Measurements from ENCODE around the gene STAM2.
A peak's percentile ranks its signal among the peaks of the same experiment; 100 is the strongest.
"Not testable (repeated sequence)": the region's sequence is repeated elsewhere in the genome, so short reads cannot be mapped to it uniquely, and the experiment has no call there.

STAM2 gene

DNA sequence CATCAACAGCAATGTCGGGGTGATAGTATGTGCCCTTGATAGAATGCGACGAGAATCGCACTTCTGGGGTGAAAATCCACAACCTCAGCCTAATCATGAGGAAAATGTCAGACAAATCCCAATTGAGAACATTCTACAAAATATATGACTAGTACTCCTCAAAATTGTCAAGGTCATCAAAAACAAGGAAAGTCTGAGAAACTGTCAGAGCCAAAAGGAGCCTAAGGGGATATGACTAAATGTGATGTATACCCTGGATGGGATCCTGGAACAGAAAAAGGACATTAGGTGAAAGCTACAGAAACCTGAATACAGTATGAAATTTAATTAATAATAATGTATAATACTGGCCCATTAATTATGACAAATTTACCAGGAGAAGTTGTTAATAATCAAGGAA, 69.1 kb downstream of the STAM2 start:
- no peak for DNase-seq (ENCODE audit: low spot score)

DNA sequence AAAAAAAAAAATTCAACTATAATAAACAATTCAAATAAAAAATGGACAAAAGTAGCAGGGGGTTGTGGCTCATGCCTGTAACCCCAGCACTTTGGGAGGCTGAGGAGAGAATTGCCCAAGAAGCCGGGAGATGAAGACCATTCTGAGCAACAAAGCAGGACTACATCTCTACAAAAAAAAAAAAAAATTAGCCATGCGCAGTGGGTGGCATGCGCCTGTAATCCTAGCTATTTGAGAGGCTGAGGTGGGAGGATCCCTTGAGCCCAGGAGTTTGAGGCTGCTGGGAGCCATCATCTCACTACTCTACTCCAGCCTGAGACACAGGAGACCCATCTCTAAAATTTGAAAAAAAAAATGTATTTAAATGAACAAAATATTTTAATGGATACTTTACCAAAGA, 72.3 kb downstream of the STAM2 start:
- no peak for DNase-seq (ENCODE audit: low spot score)

DNA sequence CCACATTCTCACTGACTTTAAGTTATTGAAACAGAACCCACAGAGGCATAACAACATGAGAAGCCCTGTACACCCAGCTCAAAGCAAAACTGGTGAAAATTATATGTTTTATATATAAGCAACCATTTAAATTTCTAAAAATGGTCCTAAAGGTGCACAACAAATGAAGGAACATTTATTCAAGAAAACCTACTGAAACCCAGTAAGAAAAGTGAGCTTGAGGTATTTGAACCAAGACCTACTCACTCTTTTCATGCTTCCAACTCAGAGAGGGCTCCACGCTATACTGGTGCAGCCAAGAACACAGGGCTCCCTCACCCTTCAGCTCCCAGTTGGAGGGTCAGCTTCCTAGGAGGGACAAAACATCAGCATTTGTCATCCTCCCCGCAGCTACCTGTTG, 74.6 kb downstream of the STAM2 start:
- no peak for DNase-seq (ENCODE audit: low spot score)

DNA sequence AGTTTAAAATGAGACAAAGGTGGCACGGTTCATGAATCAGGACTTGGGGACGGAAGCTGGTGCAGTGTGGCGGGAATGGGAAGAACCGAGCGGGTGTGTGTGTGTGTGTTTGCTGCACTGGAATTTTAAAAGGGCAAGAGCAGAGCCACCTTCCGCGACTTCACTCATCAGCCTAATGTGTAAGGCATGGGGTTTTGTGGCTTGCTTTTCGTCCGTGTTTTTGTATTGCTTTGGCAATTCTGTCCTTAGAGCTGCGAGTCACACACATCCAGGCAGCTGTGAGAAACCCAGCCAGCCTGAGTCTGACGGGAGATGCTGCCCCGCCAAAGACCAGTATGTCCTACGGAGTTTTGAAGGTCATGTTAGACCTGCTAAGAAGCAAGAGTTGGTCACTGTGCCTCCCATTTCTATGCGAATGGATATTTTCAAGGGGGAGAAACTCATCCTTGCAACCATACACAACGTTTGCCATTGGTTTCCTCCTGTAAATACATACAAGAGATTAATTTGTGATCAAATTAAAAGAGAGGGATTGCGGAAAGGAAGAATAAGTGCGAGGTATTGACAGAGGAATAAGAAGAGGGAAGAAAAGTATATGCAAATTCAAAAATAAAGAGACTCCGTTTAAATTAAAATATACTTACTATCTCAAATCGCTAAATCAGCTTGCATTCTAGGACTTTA, 76.1 kb downstream of the STAM2 start:
- DNase-seq (ENCODE audit: low spot score): peak; percentile 56

DNA sequence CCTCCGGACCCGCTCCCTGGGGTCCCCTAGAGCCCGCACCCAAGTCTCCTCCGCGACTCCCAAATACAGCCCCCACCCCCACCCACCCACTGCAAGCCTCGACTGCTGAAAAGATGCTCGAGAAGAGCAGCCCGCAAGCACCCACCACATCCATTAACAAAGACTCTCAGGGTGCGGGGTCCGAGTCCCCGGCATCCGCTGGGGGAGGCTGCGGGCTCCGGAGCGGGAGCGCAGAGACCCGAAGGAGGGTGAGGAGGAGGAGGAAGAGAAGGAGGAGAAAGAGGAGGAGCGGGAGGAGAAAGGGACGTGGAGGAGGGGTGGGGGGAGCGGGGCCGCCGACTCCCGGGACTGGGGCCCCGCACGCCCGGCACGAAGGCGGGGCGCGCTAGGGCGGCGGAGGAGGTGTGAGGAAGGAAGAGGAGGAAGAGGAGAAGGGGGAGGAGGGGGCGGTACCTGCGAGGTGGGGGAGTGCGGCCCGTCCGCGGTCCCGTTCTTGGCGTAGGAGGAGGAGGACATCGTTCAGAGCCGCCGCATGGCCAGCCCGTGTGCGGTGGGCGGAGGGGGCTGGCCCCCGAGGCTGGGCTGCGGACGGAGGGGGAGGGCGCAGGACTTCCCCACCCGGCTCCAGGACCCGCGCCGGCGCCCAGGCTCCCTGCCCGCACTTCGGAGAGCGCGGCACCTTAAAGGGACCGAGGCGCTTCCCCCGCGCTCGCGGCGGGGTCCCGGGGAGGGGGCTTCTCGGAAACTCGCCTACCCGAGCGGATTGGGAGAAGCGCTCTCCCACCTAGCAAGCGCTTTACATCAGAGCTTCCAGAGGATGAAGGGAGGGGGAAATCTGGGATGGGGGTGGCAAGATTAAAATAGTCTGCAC, 76.8 kb downstream of the STAM2 start, which contains the start of gene CACNB4:
TSS of gene CACNB4 (minus strand) at position 549 of the 871 bp plus-strand sequence.
- peak; percentile 2 for DNase-seq (ENCODE audit: low spot score)

DNA sequence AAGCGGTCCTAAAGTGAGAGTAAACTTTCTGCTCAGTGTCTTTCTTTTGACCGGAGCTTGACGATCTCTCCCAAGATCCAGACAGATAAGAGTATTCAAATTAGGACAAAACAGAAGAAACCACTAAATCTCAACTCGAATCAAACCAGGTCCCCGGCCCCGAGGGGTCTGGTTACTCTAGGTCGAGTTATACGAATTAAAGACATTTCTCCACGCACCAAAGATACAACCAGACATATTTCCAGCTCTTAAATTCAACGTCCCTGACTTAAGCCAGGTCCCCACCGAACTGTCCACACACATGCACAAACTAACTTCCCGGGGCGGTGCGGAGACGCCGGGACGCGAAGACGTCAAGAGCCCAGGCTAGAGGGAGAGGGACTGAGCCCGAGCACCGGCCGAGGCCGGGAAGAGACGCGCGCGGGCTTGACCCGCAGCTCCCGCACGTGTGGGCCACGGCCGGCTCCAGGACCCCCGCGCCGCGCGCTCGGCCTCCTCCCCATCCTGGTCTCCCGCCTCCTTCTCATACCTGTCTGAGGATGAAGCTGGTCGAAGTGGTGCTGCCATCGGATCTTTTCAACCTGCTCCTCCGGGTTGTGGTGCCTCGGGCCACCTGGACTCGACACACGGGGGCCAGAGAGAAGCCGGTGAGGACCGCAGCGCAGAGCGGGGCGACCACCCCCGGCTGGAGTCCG, 77.6 kb downstream of the STAM2 start:
- DNase-seq (ENCODE audit: low spot score): peak; percentile 53

DNA sequence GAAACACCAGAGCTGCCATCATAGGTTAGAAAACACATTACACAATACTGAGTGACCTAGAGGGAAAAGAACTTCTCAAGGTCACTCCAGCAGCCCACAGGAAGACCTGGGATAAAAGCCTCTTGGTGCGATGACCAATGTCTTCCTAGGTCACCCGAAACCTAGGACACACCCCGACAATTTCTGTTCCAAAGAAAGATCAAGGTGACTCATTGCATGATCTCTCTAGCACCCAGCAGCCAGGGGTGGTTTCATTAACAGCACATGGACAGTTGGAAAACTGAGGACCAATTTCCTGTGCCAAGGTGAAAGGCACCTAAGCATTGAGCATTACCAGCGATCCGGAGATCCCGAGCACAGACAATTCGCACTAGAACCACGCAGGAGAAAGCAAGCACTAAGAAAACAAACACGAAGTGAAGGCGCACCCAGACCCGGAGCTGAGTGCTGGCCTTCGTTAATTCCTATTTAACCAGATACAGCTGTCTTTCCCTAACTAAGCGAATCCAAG, 78.2 kb downstream of the STAM2 start:
- DNase-seq (ENCODE audit: low spot score): peak; percentile 86

DNA sequence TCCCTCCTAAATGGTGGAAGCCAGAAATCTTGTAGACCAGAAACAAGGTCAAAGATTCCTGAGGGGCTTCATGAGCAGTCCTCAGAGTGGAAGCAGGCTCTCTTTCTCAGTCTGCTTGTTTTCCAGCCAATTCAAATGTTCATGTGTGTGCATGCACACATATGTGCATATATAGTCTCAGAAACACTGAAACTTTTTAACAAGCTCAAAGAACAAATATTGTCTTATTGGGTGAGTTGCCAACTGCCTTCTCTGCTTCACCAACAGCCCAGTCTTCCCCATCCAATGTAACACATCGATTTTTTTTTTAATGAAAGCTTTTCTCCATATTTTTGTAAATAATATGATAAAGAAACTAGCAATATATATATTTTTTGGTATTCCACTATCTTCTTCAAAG, 80.4 kb downstream of the STAM2 start:
- no peak for DNase-seq (ENCODE audit: low spot score)

DNA sequence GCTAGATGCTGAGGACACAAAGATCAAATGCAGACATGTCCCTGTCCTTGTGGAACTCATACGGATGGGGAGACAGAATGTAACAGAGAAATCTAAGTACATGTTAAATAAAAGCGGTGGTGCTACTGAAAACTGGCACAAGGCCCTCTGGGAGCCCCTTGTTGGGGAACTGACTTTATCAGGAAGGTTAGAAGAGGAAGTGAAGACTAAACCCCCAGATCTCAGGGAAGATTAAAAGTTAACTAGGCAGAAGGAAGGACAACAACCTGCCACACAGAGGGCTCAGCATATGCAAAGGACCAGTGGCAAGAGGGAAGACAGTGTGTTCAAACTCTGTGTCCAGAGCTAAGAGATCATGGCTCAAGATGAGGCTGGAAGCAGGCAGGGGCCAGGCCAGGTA, 81.5 kb downstream of the STAM2 start:
- no peak for DNase-seq (ENCODE audit: low spot score)

DNA sequence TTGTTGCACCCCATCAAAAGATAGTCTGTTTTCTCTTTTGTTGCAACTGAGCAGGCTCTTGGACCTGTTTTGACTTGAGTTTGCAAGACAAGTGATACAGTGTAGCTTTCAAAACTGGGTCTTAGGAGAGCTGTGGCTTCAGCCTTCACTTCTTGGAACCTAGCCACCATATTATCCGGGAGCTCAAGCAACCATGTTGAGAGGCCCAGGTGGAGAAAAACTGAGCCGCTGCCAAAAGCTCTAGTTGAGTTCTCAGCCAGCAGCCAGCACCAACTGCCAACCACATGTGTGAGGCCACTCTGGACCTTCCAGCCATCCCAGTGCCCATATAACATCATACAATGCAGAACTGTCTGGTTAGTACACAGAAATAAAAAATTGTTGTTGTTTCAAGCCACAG, 82.1 kb downstream of the STAM2 start:
- DNase-seq (ENCODE audit: low spot score): no peak

DNA sequence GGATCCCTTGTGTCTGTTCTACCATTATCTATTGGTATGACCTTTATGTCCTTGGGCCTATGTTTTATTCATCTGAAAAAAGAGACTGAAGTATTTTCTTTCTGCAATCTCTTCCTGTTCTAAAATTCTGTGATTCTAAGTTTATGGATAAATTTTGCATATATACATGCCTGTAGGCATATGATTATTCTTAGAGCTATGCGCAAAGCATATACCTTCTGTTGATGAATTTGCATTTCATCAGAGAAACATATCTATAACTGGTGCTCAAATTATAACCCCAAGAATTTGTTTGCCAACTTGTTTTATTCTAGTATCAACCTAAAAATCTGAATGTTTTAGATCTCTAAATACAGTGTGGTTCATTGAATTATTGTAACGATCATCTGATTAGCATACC, 83.5 kb downstream of the STAM2 start:
- no peak for DNase-seq (ENCODE audit: low spot score)

DNA sequence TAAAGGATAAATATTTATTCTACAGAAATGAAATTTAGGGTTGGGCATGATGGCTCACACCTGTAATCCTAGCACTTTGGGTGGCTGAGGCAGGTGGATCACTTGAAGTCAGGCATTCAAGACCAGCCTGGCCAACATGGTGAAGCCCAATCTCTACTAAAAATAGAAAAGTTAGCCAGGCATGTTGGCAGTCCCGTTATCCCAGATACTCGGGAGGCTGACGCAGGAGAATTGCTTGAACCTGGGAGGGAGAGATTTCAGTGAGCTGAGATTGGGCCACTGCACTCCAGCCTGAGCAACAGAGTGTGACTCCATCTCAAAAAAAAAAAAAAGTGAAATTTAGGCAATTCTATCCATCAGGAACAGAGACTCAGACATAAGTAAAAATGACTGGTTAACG, 84.8 kb downstream of the STAM2 start:
- DNase-seq (ENCODE audit: low spot score): not testable (repeated sequence)

DNA sequence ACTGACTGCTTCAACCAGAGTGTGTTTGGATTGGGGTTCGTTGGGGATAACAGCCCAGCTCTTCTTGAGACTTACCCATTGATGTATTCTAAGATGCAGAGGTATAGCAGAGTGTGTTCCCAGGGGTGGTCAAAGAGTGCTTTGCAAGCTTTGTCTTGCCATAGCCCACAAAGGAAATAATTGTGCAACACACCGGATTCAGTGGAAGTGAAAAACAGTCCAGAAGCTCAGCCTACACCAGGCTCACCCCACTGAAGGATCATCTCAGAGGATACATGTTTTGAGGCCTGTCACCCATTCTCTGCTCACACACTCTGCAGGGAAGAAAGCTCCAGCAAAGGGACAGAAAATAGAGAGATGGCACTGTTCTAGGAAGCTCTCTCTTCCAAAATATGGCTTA, 86.3 kb downstream of the STAM2 start:
- no peak for DNase-seq (ENCODE audit: low spot score)

DNA sequence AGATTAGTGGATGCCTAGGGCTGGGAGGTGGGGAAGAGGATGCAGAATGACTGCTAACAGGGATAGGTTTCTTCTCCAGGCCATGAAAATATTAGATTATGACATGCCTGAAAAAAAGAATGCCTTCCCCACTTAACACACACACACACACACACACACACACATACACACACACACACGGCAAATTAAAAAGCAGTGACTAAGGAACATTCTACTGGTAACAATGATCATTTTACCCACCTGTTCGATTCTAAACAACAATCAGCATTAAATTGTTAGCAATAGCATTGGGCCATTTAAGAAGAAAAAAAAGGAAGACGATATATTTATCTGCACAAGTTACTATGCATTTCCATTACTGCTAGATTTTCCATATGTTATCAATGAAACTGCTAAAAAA, 87.6 kb downstream of the STAM2 start:
- DNase-seq (ENCODE audit: low spot score): no peak

DNA sequence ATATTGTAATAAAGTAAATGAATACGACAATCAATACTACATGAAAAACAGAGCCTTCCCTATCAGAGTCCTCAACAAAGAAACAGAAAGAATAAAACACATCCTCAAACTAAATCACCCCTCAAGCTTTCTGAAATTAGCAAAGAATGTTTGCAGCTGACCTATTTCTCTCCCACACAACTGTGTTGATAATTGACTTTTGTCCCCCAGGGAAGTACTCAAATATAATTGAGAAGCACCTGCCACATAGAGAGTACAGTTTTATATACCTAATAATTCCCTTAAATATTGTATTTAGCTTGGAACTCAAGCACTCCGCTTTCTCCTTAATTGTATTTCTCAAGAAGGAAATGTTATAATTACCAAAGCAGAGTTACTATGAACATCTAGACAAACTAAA, 89.3 kb downstream of the STAM2 start:
- no peak for DNase-seq (ENCODE audit: low spot score)

DNA sequence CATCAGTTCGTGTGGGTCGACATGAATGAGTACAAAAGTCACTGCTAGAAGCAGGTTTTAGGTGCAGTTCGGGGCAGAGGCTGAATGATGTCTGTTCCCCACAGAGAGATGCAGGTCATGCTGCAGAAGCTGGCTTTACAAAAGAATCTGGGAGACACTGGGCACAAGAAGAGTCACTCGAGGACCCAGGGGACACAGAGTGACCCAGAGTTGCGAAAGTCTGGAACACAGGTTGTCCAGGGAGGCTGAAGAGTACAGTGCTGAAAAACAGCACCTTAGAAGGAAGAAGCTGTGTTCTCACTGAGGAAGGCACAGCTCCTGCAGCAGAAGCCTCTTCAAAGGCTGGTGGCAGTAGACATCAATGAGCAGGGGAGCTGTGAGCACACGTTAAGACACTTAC, 91.5 kb downstream of the STAM2 start:
- no peak for DNase-seq (ENCODE audit: low spot score)

DNA sequence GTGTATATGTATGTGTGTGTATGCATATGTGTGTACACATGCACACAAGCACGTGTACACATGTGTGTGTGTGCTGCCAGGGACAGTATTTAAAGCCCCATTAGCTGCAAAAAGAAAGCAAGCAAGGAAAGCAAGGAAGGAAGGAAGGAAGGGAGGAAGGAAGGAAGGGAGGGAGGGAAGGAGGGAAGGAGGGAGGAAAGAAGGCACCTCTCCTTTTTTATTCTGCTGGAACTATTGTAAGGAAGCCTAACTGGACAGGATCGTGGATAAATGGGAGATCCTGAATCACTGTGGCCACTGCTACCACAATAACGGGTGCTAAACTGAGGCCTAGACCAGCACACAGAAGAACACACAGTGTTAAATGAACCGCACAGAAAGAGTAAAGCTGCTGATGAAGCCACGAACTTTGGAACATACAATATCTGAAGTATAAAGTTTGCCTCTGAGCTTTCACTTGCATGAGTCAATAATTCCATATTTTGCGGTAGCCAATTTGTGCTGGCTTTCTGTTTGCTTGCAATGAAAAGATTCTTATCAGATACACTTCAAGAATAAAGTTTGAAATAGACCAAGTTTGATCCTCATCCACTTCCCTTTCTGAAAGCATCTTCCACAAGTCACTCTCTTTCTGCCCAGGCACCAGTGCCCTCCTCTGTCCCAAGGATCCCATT, 92.2 kb downstream of the STAM2 start:
- no peak for DNase-seq (ENCODE audit: low spot score)

DNA sequence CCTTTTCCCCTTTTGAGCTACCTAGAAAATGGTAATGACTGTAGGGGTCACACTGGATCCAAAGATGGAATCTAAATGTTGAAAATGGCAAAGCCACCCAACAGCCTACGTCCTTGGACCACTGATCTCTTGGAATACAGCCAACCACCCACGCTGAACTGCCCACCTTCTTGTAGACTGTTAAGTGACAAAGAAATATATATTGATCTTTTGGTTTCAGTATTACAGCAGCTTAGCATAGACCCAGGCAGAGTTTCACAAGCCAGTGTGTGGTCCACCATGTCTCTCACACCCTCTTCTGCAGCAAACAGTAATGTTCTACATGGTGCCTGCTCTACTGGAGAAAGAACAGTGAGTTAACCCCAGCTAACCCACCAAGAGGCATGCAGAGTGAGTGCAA, 96.9 kb downstream of the STAM2 start:
- no peak for DNase-seq (ENCODE audit: low spot score)

DNA sequence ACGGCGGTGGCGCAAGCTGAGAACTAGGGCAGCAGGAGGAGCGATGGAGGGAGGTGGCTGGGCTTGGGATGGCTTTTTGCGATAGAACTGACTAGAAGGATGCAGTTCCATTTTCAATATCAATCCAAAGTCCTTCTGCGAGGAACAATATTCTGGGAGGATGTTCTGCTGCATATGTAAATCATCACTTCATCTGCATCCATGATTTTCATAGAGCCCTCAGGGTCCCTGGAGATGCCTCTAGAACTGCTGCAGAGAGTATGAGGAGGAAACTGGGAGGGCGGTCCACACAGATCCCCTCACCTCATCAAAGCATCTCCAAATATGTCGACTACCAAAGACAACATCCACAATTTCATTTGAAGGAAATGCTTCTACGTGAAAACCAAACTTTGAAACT, 97.5 kb downstream of the STAM2 start:
- DNase-seq (ENCODE audit: low spot score): no peak

DNA sequence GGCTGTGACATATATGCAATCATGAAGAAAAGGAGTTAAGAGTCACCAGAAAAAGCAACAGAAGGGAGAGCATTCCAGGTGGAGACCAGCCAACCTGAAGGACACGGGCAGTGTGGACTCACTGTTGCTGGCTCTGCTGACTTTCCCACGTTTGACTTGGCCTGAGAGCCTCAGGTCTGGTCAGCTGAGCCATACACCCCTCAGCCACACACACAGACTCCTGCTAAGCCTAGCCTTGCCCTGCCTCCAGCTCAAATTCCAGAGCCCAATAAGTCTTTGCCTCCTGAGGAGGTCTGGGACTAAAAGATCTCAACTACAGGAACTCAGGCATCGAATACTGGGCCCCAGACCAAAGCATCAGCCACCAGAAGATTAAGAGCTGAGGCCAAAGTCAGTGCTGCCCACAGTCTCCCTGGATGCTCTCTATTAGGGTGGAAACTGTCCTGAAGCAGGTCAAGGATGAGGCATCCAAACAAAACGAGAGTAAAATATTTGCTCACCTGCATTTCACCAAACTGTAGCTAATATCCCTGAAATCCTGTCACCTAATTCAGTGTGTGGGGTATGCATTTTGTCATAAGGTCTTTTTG, 100.0 kb downstream of the STAM2 start:
- no peak for DNase-seq (ENCODE audit: low spot score)

DNA sequence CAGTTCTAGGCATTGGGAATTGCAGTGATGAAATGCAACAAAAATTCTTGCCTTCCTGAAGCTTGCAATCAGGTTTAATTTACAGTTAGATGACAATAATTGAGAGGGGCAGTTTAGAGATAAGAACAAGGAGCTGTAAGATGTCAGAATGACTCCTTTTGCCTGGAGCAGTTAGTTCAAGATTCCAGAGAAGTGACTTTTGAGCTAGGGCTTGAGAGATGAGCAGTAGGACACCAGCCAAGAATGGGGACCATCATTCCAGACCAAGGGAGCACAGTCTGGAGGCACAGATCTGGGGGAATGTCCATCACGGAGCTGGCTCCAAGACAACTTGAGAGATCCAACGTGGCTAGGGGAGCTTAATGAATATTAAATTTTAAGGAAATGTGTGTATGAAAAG, 103.6 kb downstream of the STAM2 start:
- DNase-seq (ENCODE audit: low spot score): no peak

DNA sequence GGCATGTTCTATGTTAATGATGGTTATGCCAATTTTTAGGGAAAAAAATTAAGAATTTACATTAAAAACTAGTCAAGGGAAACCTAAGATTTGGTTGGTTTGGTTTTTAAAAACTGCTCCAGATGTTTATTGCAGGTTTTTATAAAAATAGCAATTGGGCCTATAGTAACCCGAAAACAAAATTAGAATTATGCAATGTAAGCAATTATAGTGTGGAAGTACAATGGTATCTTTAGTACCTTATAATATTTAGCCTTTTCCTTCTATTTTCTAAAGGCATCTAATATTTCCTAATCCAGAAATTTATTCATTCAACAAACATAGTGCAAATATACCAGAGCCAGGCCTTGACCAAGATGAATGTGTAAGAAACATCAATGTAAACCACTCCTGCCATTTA, 104.0 kb downstream of the STAM2 start:
- DNase-seq (ENCODE audit: low spot score): no peak
